ENCODE results near the gene NUTM2E.
"Not testable (repeated sequence)": the region's sequence is repeated elsewhere in the genome, so short reads cannot be mapped to it uniquely, and the experiment has no call there.

- TF ChIP-seq POLR2A, POLR2AphosphoS5 (IDR thresholded peaks at IDR 0.05): not testable (repeated sequence)
Observed at GRCh38 chr10:79835891-79836290, 9.4 kb downstream of the NUTM2E start.

Measured in upper lobe of left lung (tissue), 4 donors.